ENCODE data around the gene PROC. TPM values are rescaled to one million over a fixed set of nuclear protein-coding genes. Genes with fewer than 3 reads are reported as not detected.
A peak's percentile ranks its signal among the peaks of the same experiment; 100 is the strongest.

Gene PROC
- total RNA-seq, 2 experiments from 2014 or later = 0.28 TPM; not detected in 1

GRCh38 chr2:127410871-127411652, 7.2 kb upstream of the PROC start:
- H3K9me3 ChIP-seq (ENCODE audit: control insufficient read depth in 1 of 2, insufficient read depth in 1 of 2, low read length in 2 of 2) = no peaks in the 10 kb centered on the region
- H3K36me3 ChIP-seq (ENCODE audit: insufficient read depth, low read length) = no peaks in the 10 kb centered on the region
- Mint-ChIP-seq H3K36me3 (ENCODE audit: low read depth) (no peaks in the 10 kb centered on the region), H3K27me3 (no peaks in the 10 kb centered on the region), H3K27ac (peak overlapping the region; percentile 21), H3K9me3 (peaks cover 3% of the 10 kb centered on the region), H3K4me3 (peak overlapping the region; percentile 63), H3K4me1 (ENCODE audit: low read depth) (peaks cover 19% of the 10 kb centered on the region)
- ATAC-seq (ENCODE audit: poor library complexity) (no peak), DNase-seq (peak in 1 of 14 experiments; percentile 34)
- CTCF ChIA-PET = interaction anchor here (0.7 to 1.0 kb wide), 2 partner anchors 20 to 69 kb away, joined by 3 read pairs; no protein-coding TSS in a partner anchor
- no peak for TF ChIP-seq CTCF (IDR thresholded peaks at IDR 0.05)
- H3K4me1 ChIP-seq (ENCODE audit: insufficient read depth, low read length) = peaks cover 33% of the 10 kb centered on the region
- POLR2A ChIA-PET = no interaction called here
- H3K27ac ChIP-seq (ENCODE audit: low read depth in 1 of 2, low read length in 2 of 2) = no peak overlapping the region
- H3K4me3 ChIP-seq (ENCODE audit: low read length) = no peak overlapping the region
- intact Hi-C loops (cut with DNase I, micrococcal nuclease) = loop anchor here (10.0 kb wide), 2 partner anchors 86 to 326 kb away; no protein-coding TSS in a partner anchor
- H3K27me3 ChIP-seq (ENCODE audit: control insufficient read depth in 1 of 2, insufficient read depth in 2 of 2, low read length in 2 of 2) = no peaks in the 10 kb centered on the region

- Histone ChIP-seq H3K4me3 (ENCODE audit: low read length) (no peak overlapping the region), H3K27ac (ENCODE audit: low read depth in 1 of 2, low read length in 2 of 2) (no peak overlapping the region), H3K36me3 (ENCODE audit: insufficient read depth, low read length) (no peaks in the 10 kb centered on the region), H3K4me1 (ENCODE audit: insufficient read depth, low read length) (peaks cover 40% of the 10 kb centered on the region), H3K27me3 (ENCODE audit: control insufficient read depth in 1 of 2, insufficient read depth in 2 of 2, low read length in 2 of 2) (no peaks in the 10 kb centered on the region), H3K9me3 (ENCODE audit: control insufficient read depth in 1 of 2, insufficient read depth in 1 of 2, low read length in 2 of 2) (no peaks in the 10 kb centered on the region)
- peak overlapping the region; percentile 21 for H3K27ac Mint-ChIP-seq
- ATAC-seq (ENCODE audit: poor library complexity) = no peak
- H3K4me3 Mint-ChIP-seq = peak overlapping the region; percentile 63
- intact Hi-C loops (cut with DNase I, micrococcal nuclease) = loop anchor here (10.0 kb wide), 2 partner anchors 87 to 327 kb away; no protein-coding TSS in a partner anchor
- POLR2A ChIA-PET = no interaction called here
- no peak for TF ChIP-seq CTCF (IDR thresholded peaks at IDR 0.05)
- peak in 2 of 14 experiments; percentile 60 to 67 for DNase-seq
- peaks cover 26% of the 10 kb centered on the region for H3K4me1 Mint-ChIP-seq (ENCODE audit: low read depth)
- CTCF ChIA-PET = interaction anchor here (1.2 kb wide), 1 partner anchor 100 kb away, joined by 3 read pairs; no protein-coding TSS in a partner anchor
- no peaks in the 10 kb centered on the region for H3K36me3 Mint-ChIP-seq (ENCODE audit: low read depth)
- H3K27me3 Mint-ChIP-seq = no peaks in the 10 kb centered on the region
- H3K9me3 Mint-ChIP-seq = peaks cover 3% of the 10 kb centered on the region
Observed at GRCh38 chr2:127411653-127412369, 6.4 kb upstream of the PROC start.

- ChIA-PET POLR2A (no interaction called here), CTCF (interaction anchor here (0.9 to 1.2 kb wide), 2 partner anchors 28 to 98 kb away, joined by 3 read pairs; no protein-coding TSS in a partner anchor)
- DNase-seq = no peak
- Histone ChIP-seq H3K4me1 (ENCODE audit: insufficient read depth, low read length) (peaks cover 36% of the 10 kb centered on the region), H3K27ac (ENCODE audit: low read depth in 1 of 2, low read length in 2 of 2) (no peak overlapping the region), H3K9me3 (ENCODE audit: control insufficient read depth in 1 of 2, insufficient read depth in 1 of 2, low read length in 2 of 2) (no peaks in the 10 kb centered on the region), H3K27me3 (ENCODE audit: control insufficient read depth in 1 of 2, insufficient read depth in 2 of 2, low read length in 2 of 2) (no peaks in the 10 kb centered on the region), H3K36me3 (ENCODE audit: insufficient read depth, low read length) (no peaks in the 10 kb centered on the region), H3K4me3 (ENCODE audit: low read length) (no peak overlapping the region)
- no peak for TF ChIP-seq CTCF (IDR thresholded peaks at IDR 0.05)
- H3K36me3 Mint-ChIP-seq (ENCODE audit: low read depth) = no peaks in the 10 kb centered on the region
- H3K27me3 Mint-ChIP-seq = no peaks in the 10 kb centered on the region
- peaks cover 3% of the 10 kb centered on the region for H3K9me3 Mint-ChIP-seq
- intact Hi-C loops (cut with DNase I, micrococcal nuclease) = loop anchor here (10.0 kb wide), 2 partner anchors 88 to 328 kb away; no protein-coding TSS in a partner anchor
- H3K27ac Mint-ChIP-seq = no peak overlapping the region
- ATAC-seq (ENCODE audit: poor library complexity) = no peak
- peaks cover 28% of the 10 kb centered on the region for H3K4me1 Mint-ChIP-seq (ENCODE audit: low read depth)
- H3K4me3 Mint-ChIP-seq = peak overlapping the region; percentile 7
Observed at GRCh38 chr2:127413200-127413599, 5.0 kb upstream of the PROC start.
